ENCODE results near the gene HYDIN.

Gene HYDIN

GRCh38 chr16:71230122-71230845 is at the start of gene HYDIN:
Gene HYDIN (minus strand): TSS chr16:71230722. CDS start chr16:71186895, 43,827 bp downstream.
- no peak for DNase-seq

- no peak for DNase-seq
Observed at GRCh38 chr16:71276589-71277334, 46.2 kb upstream of the HYDIN start.

- no peak for DNase-seq
Observed at GRCh38 chr16:71273384-71273783, 42.9 kb upstream of the HYDIN start.

- no peak for DNase-seq
Observed at GRCh38 chr16:71264299-71264698, 33.8 kb upstream of the HYDIN start.

- DNase-seq = no peak
Observed at GRCh38 chr16:71263582-71263981, 33.1 kb upstream of the HYDIN start.

- DNase-seq = no peak
Observed at GRCh38 chr16:71262391-71262790, 31.9 kb upstream of the HYDIN start.

- no peak for DNase-seq
Observed at GRCh38 chr16:71260995-71261394, 30.5 kb upstream of the HYDIN start.

GRCh38 chr16:71259086-71259485 is 28.6 kb upstream of the HYDIN start:
- no peak for DNase-seq

GRCh38 chr16:71258372-71258771 is 27.9 kb upstream of the HYDIN start:
- DNase-seq = no peak

GRCh38 chr16:71257768-71258167 is 27.2 kb upstream of the HYDIN start:
- no peak for DNase-seq

- DNase-seq = no peak
Observed at GRCh38 chr16:71255721-71256120, 25.2 kb upstream of the HYDIN start.

GRCh38 chr16:71254832-71255525 is 24.5 kb upstream of the HYDIN start:
- DNase-seq = no peak

GRCh38 chr16:71250461-71251235 is 20.1 kb upstream of the HYDIN start:
- no peak for DNase-seq

GRCh38 chr16:71249399-71249798 is 18.9 kb upstream of the HYDIN start:
- DNase-seq = no peak

GRCh38 chr16:71247478-71247877 is 17.0 kb upstream of the HYDIN start:
- no peak for DNase-seq

GRCh38 chr16:71246309-71246708 is 15.8 kb upstream of the HYDIN start:
- DNase-seq = no peak

- DNase-seq = no peak
Observed at GRCh38 chr16:71244521-71244920, 14.0 kb upstream of the HYDIN start.

GRCh38 chr16:71242601-71243000 is 12.1 kb upstream of the HYDIN start:
- no peak for DNase-seq

- no peak for DNase-seq
Observed at GRCh38 chr16:71242036-71242435, 11.5 kb upstream of the HYDIN start.

- no peak for DNase-seq
Observed at GRCh38 chr16:71229344-71229743, 1.2 kb downstream of the HYDIN start.

- no peak for DNase-seq
Observed at GRCh38 chr16:71226229-71227141, 4.0 kb downstream of the HYDIN start.

- no peak for DNase-seq
Observed at GRCh38 chr16:71225145-71225544, 5.4 kb downstream of the HYDIN start.

Measured in amniotic stem cell (primary cell).